NT2/D1 (cell line): Measurements from ENCODE around the gene TMEM125.

Source experiments
- DNase-seq: peaks from one replicate; pipeline ENCODE4 v3.0.0-alpha.2; 2011; ENCODE audit warnings: low read depth, low spot score
- H3K27me3 ChIP-seq: 2 replicates; pipeline ENCODE4 v1.6.0; 2011; ENCODE audit warnings: mild to moderate bottlenecking; ENCODE audit not compliant: insufficient read length, insufficient read depth
- H3K36me3 ChIP-seq: 2 replicates; pipeline ENCODE4 v1.6.1; 2011; ENCODE audit warnings: mild to moderate bottlenecking, low read length, mixed read lengths; ENCODE audit not compliant: insufficient read depth, insufficient read length
- H3K4me1 ChIP-seq: 2 replicates; pipeline ENCODE4 v1.5.1; 2011; ENCODE audit not compliant: insufficient read depth, insufficient read length
- H3K4me3 ChIP-seq: 2 replicates; pipeline ENCODE4 v1.5.1; 2011; ENCODE audit warnings: low read depth; ENCODE audit not compliant: insufficient read length
- H3K9ac ChIP-seq: 2 replicates; pipeline ENCODE4 v1.6.0; 2011; ENCODE audit warnings: low read depth; ENCODE audit not compliant: insufficient read length
- H3K9me3 ChIP-seq: 2 replicates; pipeline ENCODE4 v1.5.1; 2011; ENCODE audit warnings: mild to moderate bottlenecking, low read length; ENCODE audit not compliant: insufficient read depth
- SUZ12 ChIP-seq: IDR thresholded peaks from 2 replicates; pipeline ENCODE4 v1.6.1; 2011; ENCODE audit not compliant: insufficient read length, insufficient read depth; ENCODE audit errors: extremely low read depth
- YY1 ChIP-seq: IDR thresholded peaks from 2 replicates; pipeline ENCODE4 v1.6.1; 2011; ENCODE audit not compliant: insufficient read length, insufficient read depth
- ZNF274 ChIP-seq: IDR thresholded peaks from 2 replicates; pipeline ENCODE4 v1.6.1; 2011; ENCODE audit warnings: mild to moderate bottlenecking, low read depth, low read length

The TMEM125 gene

DNA sequence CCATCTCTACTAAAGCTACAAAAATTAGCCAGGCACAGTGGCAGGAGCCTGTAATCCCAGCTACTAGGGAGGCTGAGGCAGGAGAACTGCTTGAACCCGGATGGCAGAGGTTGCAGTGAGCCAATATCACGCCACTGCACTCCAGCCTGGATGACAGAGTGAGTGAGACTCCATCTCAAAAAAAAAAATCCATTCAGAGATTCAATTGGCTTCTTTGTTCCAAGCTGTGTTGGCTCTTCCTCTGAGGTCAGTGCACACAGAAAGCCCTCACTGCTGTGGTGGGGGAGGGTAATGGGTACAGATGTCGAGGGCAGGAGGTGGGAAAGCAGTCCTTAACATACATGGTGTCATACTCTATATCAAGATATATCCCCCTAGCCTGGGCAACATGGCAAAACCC is 45.7 kb downstream of the TMEM125 start:
- no peak overlapping the region for H3K9ac ChIP-seq
- TF ChIP-seq ZNF274 (no peak), YY1 (no peak), SUZ12 (no peak)
- DNase-seq: no peak
- no peaks in the 10 kb centered on the region for H3K36me3 ChIP-seq
- H3K4me1 ChIP-seq: peaks cover 8% of the 10 kb centered on the region
- no peaks in the 10 kb centered on the region for H3K9me3 ChIP-seq
- H3K27me3 ChIP-seq: no peaks in the 10 kb centered on the region
- no peak overlapping the region for H3K4me3 ChIP-seq

- Histone ChIP-seq H3K9ac (no peak overlapping the region), H3K36me3 (no peaks in the 10 kb centered on the region), H3K4me3 (no peak overlapping the region), H3K4me1 (peaks cover 10% of the 10 kb centered on the region), H3K9me3 (no peaks in the 10 kb centered on the region), H3K27me3 (no peaks in the 10 kb centered on the region)
- no peak for TF ChIP-seq ZNF274
- TF ChIP-seq YY1: no peak
- no peak for TF ChIP-seq SUZ12
- DNase-seq: no peak
Measured at GRCh38 chr1:43315963-43316737, 46.4 kb downstream of the TMEM125 start.

GRCh38 chr1:43316738-43317520 is 47.1 kb downstream of the TMEM125 start:
- DNase-seq: no peak
- H3K4me3 ChIP-seq: no peak overlapping the region
- no peak overlapping the region for H3K9ac ChIP-seq
- TF ChIP-seq SUZ12 (no peak), YY1 (no peak), ZNF274 (no peak)
- peaks cover 14% of the 10 kb centered on the region for H3K4me1 ChIP-seq
- no peaks in the 10 kb centered on the region for H3K9me3 ChIP-seq
- no peaks in the 10 kb centered on the region for H3K36me3 ChIP-seq
- H3K27me3 ChIP-seq: no peaks in the 10 kb centered on the region

GRCh38 chr1:43317817-43318471 is 48.2 kb downstream of the TMEM125 start:
- no peaks in the 10 kb centered on the region for H3K36me3 ChIP-seq
- peaks cover 14% of the 10 kb centered on the region for H3K4me1 ChIP-seq
- H3K4me3 ChIP-seq: no peak overlapping the region
- no peaks in the 10 kb centered on the region for H3K27me3 ChIP-seq
- no peak overlapping the region for H3K9ac ChIP-seq
- no peak for TF ChIP-seq YY1
- no peak for TF ChIP-seq ZNF274
- TF ChIP-seq SUZ12: no peak
- H3K9me3 ChIP-seq: no peaks in the 10 kb centered on the region
- DNase-seq: no peak

DNA sequence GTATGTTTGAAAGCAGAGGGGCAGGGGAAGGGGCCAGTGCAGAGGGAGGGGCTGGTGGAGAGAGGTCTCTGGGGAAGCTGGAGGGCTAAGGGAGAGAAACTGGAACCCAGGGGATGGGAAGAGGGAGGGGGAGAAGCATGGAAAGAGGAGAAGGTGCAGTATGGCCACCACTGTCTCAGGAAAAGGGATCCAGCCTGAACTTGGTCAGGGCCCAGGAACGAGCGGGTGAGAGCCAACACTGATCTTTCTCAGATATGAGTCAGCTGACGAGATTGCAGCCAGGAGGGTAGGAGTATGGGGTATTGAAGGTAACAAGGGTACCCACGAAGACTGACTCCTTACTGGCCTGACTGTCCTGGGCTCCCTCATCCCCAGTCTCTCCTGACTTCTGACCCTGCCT is 49.0 kb downstream of the TMEM125 start:
- DNase-seq: no peak
- Histone ChIP-seq H3K9me3 (no peaks in the 10 kb centered on the region), H3K36me3 (no peaks in the 10 kb centered on the region), H3K4me3 (no peak overlapping the region), H3K4me1 (peaks cover 14% of the 10 kb centered on the region), H3K9ac (no peak overlapping the region), H3K27me3 (no peaks in the 10 kb centered on the region)
- no peak for TF ChIP-seq SUZ12
- no peak for TF ChIP-seq YY1
- no peak for TF ChIP-seq ZNF274

DNA sequence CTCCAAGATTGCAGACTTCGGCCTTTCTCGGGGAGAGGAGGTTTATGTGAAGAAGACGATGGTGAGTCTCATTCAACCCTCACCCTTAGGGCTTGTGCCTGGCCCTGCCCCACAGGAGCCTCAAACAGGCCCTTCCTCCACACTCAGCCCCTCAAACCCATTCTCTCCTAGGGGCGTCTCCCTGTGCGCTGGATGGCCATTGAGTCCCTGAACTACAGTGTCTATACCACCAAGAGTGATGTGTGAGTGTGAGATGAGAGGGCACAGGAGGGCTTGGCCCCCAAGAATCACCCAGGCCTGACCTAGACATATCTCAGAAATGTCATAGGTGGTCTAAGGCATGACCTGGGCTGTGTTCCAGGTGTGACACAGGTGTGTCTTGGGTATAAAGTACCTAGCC is 49.5 kb downstream of the TMEM125 start:
- H3K4me1 ChIP-seq: peaks cover 14% of the 10 kb centered on the region
- H3K36me3 ChIP-seq: no peaks in the 10 kb centered on the region
- DNase-seq: no peak
- no peak overlapping the region for H3K4me3 ChIP-seq
- TF ChIP-seq YY1 (no peak), ZNF274 (no peak), SUZ12 (no peak)
- H3K9me3 ChIP-seq: no peaks in the 10 kb centered on the region
- H3K9ac ChIP-seq: no peak overlapping the region
- H3K27me3 ChIP-seq: no peaks in the 10 kb centered on the region

DNA sequence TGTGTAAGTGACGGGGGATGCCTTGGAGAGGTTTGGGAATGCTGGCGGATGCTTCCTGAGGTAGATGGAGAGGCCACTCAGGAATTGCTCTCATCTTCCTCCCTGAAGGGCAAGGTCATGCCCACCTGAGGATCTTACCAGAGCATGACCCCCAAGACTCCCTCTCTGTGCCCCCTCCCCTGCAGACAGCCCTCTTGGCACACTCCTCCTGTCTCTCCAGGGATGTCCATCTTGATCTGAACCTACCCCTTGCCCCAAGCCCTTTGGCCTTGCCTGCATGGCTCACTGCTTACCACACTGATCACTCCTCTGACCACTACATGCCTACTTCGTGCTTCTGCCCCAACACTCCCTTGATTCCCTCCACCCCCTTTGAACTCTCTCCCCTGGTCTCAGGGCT is 50.0 kb downstream of the TMEM125 start:
- no peak for DNase-seq
- Histone ChIP-seq H3K4me1 (peaks cover 16% of the 10 kb centered on the region), H3K27me3 (no peaks in the 10 kb centered on the region), H3K4me3 (no peak overlapping the region), H3K36me3 (no peaks in the 10 kb centered on the region), H3K9ac (no peak overlapping the region), H3K9me3 (0 out of 2 replicates have a peak, but pooled peaks cover under 1% of the 10 kb centered on the region)
- TF ChIP-seq YY1 (no peak), ZNF274 (no peak), SUZ12 (no peak)
